Measurements from ENCODE around the gene SPATA9.
A peak's percentile ranks its signal among the peaks of the same experiment; 100 is the strongest.
"Not testable (repeated sequence)": the region's sequence is repeated elsewhere in the genome, so short reads cannot be mapped to it uniquely, and the experiment has no call there.

The SPATA9 gene

GRCh38 chr5:95672641-95673040 lies 10.2 kb downstream of the SPATA9 start:
- DNase-seq, result no peak

GRCh38 chr5:95671826-95672225 lies 11.0 kb downstream of the SPATA9 start:
- DNase-seq, result no peak

DNA sequence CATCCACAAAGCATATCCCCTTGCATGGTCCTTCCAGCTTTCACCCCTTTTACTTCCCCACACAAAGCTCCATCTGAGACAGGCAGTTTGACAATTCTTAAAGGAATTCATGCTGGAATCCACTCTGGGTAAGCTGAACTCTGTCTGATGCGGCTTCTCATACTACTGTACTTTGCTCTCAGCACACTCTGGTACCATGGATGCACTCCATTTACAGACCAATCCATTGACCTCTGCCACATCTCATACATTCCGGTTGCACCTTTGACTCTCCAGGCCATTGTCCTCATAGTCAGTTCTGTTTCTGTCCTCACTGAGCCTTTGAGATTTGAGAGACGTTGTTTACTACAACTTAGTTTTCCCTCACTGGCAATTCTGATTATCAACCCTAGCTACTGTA lies 12.2 kb downstream of the SPATA9 start:
- no peak for DNase-seq

DNA sequence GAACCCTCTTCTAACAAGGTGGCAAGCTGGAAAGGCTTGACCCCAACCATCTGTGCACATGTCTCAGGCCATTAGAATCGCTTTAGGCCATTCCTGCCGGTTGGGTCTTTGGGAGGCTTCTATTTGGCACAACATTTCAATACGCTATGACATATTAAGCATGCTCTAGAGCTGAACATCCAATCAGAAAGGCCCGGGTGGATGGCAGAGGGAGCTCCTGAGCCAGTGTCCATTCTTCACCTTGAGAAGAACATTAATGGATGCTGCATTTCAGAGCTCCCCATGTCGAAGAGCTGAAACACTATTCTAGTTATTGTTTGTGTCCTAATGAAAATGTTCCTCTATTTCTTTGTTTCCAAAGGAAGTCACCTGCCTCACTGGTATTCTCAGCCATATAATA lies 12.8 kb downstream of the SPATA9 start:
- no peak for DNase-seq

DNA sequence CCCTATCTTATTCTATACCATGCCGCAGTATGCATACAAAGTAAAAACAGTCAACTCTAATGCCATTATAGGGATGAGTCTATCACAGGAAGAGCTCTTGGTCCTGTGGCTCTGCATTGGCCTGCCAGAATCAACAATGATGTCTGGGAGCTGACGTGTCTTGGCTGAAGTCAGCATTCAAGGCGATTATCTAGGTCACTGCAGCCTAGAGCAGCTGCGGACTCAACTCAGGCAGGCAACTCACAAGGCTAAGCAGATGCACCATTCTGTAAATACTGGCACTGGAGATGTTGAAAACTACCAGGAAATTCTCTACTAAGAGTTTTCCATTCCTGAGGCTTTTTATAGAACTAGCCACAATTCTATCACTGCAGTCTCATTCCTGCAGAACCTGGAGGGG lies 13.3 kb downstream of the SPATA9 start:
- no peak for DNase-seq

DNA sequence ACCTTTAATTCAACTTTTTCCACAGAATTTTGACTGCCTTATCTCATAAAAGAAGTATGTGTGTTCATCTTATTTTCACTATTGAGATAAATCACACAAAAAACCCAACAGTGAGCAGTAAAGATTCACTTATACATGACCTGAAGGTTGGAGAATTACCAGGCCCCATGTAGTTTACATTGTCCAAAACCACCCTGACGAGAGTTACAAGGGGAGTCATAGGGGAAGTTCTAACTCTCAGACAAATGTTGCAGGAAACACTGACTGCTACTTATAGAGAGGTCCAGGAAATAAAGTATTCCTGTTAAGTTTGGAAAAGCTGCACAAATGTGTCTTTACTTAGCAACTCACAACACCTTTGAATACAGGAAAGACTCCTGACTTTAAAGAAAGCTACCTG lies 14.1 kb downstream of the SPATA9 start:
- no peak for DNase-seq

- DNase-seq, result no peak
Observed at GRCh38 chr5:95668216-95668615, 14.6 kb downstream of the SPATA9 start.

DNA sequence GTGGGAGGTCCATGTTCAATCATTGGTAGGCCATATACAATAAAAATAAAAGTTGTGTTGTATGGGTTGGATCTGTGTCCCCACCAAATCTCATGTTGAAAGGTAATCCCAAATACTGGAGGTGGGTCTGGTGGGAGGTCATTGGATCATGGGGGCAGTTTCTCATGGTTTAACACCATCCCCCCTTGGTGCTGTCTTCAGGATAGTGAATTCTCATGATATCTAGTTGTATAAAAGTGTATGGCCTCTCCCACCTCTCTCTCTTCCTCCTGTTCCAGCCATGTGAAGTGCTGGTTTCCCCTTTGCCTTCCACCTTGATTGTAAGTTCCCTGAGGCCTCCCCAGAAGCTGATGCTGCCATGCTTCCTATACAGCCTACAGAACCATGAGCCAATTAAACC lies 15.1 kb downstream of the SPATA9 start:
- no peak for DNase-seq

DNA sequence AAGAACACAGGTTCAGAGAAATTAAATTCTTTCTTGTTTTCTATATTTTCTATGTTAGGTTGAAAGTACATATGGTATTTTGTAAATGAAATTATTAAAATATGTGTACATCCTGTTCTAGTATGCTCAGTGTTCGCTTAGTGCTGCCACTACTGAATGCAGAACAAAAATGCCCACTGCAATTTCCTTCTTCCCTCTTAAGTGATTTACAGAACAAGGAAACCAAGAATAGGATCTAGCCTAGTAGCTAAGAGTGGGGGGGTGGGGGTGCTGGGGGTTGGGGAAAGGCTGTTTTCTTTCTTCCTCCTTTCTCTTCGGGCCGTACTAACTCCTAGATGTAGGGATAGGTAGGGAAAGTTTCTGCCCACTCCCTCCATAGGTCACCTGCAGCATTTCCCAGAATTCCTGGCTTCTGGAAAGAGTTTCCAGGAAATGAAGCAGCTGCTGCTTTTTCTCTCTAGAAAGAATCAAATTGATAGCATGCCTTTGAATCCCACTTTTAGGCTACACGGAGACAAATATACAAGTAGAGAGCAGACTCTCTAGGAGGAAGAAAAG lies 15.7 kb downstream of the SPATA9 start:
- DNase-seq, result no peak

DNA sequence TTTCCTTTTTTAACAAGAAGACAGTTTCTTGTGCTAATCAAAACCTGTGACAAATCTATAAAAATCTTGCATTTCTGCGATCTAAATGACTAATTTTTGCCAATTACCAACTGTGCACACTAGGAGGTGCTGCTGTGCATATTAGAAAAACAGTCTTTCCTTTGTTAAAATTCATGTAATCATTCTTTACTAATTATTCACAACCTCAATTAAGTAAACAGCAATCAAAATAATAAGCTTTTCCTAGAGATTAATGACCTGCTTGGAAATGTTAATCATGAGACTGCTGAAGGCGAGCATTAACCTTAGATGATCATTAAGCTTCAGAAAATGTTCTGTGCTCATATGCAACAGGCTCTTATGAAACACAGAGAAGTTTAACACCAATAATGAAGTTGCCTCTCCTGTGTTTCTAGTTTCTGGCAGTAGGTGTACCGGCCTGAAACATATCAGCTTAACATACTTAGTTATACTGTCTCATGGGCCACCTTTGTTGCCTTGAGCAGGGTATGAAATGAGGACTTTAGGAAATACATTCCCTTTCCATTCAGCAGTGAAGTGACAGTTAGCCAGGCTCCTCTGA lies 18.5 kb downstream of the SPATA9 start:
- peak; percentile 18 for DNase-seq

DNA sequence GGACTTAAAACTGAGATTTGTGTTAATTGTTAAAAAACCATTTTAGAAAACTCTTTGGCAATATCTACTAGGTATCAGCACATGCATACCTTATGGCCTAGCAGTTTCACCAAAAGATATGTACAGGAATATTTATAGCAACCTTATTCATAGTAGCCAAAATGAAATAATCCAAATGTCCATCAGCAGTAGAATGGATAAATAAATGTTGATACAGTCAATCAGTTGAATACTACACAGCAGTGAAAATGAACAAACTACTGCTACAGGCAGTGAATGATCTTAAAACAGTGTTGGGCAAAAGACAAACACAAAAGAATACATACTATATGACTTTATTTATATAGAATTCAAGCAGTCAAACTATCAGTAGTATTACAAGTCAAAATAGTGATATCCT lies 19.8 kb downstream of the SPATA9 start:
- no peak for DNase-seq

- no peak for DNase-seq
Observed at GRCh38 chr5:95660060-95660459, 22.7 kb downstream of the SPATA9 start.

GRCh38 chr5:95655575-95655974 lies 27.2 kb downstream of the SPATA9 start:
- no peak for DNase-seq

- DNase-seq, result no peak
Observed at GRCh38 chr5:95654196-95654595, 28.6 kb downstream of the SPATA9 start.

DNA sequence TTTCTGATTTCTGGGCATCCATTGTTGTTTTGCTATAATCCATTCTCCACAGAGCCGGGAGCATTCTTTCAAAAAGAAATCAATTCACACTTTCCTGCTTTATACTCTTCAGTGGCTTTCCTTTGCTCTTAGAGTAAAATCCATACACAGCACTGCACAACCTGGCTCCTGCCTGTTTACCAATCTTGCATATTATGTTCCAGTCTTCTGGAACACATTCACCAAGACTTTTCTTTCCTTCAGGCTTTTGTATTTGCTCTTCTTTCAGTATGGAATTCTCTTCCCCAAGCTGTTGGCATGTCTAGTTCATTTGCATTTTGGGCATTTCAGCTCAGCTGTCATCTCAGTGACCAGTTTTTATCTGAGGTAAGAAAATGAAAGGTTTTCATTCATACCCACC lies 29.9 kb downstream of the SPATA9 start:
- no peak for DNase-seq

- DNase-seq, result no peak
Observed at GRCh38 chr5:95649842-95650620, 32.8 kb downstream of the SPATA9 start.

- no peak for DNase-seq
Observed at GRCh38 chr5:95649274-95649673, 33.5 kb downstream of the SPATA9 start.

DNA sequence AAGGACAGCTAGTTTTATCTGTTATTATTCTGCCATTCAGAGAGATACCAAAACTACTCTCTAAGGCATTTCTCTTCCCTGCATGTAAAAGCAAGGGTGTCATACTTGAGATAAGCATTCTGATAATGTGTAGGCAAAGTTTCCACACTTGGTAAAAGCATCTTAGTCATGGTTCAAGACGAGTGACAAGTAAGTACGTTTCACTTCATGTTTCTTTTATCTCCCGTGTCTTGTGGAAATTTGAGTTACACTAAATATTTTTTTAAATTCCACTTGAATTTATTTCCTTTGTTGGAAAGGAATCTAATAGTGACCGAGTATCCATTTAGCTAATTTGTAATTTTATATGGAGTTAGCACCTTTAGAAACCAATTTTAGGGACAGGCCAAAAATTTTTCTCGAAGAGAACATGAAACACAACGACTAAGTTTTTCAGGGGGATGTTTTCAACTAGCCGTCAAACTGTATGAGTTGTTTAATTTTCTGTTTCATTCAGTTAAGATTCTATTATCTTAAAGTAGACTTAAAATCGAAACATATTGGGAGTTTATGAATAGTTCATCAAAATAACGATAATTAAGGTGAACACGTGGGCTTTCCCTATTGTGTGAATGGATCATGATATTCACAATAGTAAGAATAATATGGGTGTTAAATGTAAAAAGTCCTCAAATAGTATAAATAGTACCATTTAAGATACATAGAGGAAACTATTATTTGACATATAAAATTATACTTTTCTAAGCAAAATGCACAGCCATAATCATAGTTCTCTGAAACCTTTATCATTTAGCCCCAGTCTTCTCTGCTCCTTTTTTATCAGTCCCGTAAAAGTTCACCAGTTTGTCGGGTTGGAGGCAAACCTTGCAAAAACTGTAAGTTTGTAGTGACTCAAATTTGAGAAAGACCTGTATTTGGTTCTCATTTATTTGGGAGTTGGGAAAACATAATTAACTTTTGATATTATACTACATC lies 34.6 kb downstream of the SPATA9 start:
- DNase-seq, result no peak

DNA sequence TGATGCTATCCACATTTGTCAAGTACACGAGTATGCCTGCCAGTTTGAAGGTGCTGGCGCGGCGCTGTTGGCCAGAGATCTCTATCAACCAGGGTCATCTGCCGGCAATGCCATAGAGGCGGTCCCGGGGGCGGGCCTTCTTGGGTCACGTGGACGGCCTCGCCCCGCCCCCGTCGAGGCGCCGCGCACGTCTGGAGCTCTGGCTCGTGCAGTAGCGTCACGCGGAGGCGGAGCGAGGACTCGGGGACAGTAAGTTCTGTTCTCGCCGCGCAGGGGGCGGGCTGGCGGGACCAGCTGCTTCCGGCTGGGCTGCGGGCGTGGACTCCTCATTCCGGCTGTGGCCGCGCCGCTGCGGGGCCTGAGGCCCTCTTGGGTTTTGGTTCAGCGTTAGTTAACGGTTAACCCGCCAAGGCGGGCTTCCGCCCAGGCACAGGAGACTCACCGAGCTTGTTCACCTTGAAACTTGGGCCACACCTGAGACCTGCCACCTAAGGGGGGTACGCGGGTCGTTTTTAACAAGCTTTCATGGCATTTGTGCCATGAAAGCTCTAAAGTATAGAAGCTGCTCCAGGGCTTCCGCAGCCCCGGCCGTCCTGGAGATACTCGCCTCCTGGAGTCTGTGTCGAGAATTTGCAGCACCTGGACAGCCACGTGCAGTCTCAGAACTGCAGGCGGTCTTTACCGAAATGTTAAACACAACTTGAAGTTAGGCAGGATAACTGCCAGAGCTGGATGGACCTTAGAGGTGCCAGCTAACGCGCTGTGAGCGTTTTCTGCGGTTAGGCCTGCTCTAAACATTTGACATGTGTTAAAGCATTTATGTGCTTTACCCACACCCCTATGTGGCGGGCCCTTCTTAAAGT lies 36.0 kb downstream of the SPATA9 start, which contains the start of gene RFESD:
Gene RFESD (plus strand): TSS at position 209 of the 863 bp plus-strand sequence. CDS start 5,495 bp downstream, outside the sequence.
- DNase-seq, result peak; percentile 91

DNA sequence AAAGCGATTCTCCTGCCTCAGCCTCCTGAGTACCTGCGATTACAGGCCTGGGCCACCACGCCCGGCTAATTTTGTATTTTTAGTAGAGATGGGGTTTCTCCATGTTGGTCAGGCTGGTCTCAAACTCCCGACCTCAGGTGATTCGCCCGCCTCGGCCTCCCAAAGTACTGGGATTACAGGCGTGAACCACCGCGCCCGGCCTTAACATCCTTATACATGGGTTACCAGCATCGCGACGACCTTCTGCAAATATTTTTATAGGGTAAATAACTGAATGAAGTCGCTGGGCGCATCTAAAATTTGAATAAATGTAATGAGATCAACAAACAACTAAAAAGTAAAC lies 36.6 kb downstream of the SPATA9 start:
- not testable (repeated sequence) for DNase-seq

DNA sequence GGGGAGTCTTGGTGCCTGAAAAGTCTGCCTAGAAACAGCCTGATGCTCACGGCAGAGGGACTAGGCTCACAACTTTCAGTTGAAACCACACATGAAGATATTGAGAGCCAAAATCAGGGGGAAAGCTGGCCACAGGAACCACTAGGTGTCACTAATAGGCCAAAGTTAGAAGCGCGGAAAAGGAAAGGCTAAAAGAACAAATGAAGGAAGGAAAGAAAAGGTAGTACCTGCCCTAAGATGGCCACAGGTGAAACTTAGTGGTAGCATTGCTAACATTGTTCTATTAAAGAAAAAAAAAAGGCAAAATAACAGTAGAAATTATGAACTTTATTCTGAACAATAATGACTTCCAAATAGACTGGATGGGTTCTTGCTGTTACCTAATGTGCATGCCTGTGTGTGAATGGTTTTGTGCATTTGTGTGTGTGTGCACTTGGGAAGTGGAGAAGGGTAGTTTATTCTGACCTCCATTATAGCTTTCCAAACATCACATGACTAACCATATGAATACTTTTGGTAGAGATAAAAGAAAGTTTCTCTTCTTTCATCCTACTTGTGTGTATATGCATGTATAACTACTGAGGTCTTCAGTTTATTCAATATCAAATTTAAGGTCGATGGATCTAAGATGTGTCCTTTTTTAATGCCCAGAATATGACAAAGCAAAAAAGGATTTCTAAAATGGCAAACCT lies 38.3 kb downstream of the SPATA9 start:
- DNase-seq, result no peak

- no peak for DNase-seq
Observed at GRCh38 chr5:95643152-95643551, 39.6 kb downstream of the SPATA9 start.
